COLO668 (cell line): ENCODE data around the gene MAN1B1.
A peak's percentile ranks its signal among the peaks of the same experiment; 100 is the strongest.
"Not testable (repeated sequence)": the region's sequence is repeated elsewhere in the genome, so short reads cannot be mapped to it uniquely, and the experiment has no call there.

ENCODE experiments used
- DNase-seq: peaks from one replicate; lab custom pipeline; 2025; ENCODE audit not compliant: unreplicated experiment; lab: John Stamatoyannopoulos, UW

Gene MAN1B1

DNA sequence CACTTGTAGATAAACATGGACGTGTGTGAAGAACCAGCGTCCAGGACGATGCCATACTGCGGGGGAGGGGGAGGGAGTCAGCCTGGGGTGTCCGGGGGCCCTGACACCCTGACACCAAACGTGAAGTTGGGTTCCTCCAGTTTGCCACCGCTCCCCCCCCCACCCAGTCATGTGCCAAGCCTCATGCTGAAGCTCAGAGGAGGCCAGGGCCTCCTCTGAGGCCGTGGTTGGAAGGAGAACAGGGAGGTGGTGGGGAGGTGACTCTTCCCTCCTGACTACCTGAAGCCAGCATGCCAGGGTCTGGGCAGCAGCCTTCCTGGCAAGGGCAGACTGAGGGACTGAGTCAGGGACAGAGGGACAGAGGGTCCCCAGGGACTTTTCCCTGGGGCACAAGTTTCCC is 34.5 kb upstream of the MAN1B1 start:
- DNase-seq: no peak

DNA sequence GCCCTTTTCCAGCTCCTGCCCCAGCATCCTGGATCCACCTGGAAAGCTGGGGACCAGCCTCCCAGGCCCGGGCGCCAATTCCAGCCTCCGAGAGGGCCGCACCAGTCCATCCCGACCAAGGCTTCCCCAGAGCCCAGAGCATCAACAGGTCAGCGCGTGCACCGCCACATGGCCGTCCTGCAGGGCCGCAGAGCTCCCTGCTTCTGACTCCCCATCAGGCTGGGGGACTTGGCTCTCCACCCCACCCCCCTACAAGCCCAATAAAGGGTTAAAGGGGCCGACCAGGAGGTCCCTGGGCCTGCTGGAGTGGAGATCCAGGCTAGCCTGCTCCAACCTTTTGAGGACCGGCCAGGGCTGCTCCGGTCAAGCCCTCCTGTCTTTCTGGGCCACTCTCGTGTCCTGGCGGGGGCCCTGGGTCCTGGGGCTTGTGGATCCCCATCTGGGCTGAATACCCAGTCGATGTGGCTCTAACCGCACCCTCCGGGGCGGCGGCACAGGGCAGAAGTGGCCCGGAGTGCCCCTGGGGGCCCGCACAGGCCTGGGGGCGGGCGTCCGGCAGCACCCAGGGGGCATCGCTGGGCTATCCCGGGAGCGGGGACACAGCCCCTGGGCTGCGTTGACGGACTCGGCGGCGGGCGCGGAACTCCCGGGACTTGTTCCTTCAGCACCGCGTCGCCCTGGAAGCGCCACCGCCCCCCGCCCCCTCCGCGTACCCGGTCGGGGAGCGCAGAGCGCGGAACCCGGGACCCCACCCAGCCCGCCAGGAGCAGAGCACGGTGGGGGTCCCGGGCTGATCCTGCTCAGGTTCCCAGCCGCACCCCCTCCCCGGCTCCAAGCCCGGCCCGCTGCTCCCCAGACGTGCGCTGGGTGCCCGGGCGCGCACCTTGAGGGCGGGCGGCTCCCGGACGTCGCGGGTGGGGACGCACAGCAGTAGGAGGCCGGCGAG is 33.5 kb upstream of the MAN1B1 start:
- DNase-seq: peak; percentile 69

DNA sequence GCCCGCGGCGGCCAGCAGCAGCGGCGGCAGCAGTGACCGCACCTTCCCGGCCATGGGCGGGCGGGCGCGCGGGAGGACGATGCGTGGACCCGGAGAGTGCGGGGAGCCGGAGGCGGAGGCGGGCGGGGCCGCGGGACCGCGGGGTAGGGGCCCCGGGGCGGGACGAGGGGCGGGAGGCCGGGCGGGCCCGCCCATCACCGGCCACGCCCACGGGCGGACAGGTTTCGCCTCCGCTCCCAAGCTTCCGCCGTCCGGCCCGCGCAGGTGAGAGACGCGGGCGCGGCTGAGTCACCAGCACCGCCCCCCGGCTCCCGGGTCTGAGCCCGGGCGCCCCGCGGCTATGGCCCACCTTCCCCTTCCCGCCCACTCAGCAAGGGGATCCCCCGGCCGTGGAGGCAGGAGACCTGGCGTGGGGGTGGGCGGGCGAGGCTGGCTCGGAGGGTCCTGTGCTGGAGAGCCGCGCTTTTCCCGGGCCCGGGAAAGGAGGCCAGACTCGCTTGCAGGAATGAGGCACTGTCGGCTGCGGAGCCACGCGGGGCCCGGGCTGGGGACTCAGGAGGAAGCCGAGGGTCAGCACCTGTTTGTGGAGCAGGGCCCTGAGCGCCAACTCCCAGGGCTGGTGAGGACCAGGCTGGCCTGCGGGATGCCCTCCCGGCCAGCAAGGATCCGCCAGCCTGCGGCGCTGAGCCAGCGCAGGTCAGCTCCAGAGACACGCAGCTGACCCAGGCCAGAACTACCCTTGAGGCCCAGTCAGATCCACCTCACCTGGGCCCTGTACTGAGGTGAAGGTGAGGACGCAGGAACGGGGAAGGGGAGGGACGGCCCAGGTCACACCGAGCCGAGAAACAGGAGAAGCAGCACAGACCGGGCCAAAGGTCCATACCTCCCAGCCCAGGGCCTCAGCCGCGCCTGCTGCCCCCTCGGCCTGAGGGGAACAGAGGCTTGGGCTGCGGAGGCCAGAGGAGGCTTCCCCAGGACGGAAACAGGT is 32.5 kb upstream of the MAN1B1 start, which contains the start of gene ENTPD2:
Gene ENTPD2 (minus strand): TSS at position 118 of the 988 bp plus-strand sequence. CDS start 64 bp downstream, at position 54.
- DNase-seq: peak; percentile 89

DNA sequence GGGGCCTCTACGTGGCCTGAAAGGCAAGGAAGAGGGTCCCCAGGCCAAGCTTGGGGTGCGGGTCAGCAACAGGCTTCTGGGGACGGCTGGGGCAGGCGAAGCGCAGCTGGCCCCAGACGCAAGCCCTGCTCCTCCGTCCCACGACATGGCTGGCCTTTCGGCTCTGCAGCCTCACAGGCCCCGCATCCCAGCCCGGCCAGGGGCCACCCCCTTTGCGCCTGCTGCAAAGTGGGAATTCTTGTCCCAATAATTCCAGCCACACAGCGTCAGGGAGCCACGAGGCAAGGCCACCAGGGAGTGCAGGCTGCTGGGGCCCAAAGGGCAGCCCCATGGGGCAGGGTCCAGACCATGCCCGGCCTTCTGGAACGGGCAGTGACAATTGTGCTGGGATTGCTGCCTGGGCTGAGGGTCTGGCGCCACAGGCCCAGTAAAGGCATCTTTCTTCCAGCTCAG is 31.8 kb upstream of the MAN1B1 start:
- no peak for DNase-seq

DNA sequence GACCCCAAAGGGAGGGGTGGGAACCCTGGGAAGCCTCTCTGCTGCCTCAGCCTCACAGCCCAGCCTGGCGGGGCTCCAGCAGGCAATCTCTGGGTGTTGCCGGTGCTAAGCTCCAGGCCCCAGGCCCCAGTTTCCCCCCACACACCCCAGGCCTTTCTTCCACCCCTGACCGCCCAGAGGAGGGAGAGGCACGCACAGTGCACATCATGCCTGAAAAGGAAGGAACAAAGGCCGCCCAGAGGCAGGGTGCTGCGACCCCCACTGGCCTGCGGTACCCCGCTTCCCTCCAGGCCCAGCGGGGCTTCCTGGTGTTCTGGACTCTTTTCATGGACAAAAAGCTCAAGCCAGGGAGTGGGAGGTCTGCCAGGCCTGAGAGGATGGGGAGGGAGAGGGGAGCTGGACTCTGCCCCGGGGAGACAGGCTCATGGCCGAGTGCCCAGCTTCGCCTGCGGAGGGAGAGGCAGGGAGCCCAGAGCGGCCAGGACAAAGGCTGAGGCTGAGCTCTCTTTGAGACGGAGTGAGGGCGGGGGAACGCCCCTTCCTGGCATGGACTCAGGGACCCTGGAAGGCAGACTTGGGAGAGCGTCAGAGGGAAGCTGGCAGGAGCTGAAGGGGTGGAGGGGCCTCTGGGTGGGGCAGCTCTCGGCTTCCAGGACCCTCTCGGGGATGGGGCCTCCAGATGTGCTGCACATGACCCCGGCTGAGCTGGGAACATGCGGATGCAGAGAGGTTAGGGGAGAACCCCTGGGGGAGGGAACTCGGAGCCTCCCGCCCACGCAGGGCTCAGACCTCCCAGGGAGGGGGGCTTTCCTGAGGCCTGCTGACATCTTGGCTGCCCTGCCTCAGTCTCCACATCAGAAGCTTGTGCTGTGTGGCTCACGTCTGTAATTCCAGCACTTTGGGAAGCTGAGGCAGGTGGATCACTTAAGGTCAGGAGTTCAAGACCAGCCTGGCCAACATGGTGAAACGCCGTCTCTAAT is 31.1 kb upstream of the MAN1B1 start:
- peak; percentile 42 for DNase-seq

DNA sequence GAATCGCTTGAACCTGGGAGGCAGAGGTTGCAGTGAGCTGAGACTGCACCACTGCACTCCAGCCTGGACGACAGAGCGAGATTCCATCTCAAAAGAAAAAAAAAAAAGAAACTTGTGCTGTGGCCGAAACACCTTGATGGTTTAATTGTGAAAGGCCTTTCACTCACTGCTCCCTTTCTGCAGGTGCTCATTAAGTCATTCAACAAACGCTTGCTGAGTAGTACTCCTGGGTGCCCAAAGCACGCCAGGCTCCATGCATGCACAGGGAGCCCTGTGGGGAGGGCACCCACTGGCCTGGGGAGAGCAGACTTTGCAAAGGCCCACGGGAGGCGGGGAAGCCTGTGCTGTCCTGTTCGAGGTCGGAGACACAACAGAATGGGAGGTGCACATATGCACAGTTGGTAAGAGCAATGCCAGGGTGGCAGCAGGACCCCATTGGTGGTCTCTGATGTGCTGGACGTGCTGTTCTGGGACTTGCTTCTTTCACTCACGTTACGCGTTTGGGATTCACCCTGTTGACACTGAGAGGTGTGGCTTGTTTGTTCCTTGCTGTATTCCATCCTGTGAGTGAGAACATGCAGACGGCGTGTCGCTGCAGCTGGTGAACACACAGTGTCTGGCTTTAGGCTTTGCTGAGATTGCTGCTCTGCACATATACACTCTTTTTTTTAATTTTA is 29.9 kb upstream of the MAN1B1 start:
- peak; percentile 66 for DNase-seq

DNA sequence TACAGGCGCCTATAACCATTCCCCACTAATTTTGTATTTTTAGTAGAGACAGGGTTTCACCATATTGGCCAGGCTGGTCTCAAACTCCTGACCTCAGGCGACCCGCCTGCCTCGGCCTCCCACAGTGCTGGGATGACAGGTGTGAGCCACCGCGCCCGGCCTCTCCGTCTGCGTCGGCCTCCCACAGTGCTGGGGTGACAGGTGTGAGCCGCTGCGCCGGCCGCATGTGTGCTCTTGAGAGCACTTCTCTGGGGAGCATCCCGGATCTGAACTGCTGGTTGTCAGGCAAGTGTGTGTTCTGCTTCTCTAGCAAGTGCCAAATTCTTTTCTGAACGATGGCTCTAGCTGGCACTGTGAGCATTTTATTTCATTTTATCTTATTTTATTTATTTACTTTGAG is 29.2 kb upstream of the MAN1B1 start:
- DNase-seq: peak; percentile 83

DNA sequence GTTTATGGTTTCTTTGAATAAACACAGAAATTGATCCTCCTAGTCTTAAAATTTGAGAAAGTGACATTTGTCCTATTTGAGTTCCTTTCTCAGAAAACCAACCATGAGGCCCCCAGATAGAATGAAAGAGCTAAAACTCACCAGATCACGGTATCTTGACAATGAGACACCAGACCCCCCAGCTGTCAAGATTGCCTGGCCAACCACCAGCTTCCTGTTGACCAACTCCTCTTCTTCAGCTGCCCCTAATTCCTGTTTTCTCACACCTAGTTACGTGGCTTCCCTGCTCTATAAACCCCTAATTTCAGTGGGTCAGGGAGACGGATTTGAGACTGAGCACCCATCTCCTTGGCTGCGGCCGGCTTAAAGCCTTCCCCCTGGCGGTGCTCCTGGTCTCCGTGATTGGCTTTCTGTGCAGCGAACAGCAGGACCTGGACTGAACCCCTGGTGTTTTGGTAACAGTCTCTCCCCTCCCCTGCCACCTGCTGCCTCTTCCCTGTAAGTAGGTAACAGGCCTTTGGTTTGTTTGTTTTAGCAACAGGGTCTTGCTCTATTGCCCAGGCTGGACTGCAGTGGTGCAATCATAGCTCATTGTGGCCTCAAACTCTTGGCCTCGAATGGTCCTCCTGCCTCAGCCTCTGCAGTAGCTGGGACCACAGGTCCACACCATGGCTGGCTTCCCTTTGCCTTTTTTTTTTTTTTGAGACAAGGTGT is 28.1 kb upstream of the MAN1B1 start:
- peak; percentile 48 for DNase-seq

DNA sequence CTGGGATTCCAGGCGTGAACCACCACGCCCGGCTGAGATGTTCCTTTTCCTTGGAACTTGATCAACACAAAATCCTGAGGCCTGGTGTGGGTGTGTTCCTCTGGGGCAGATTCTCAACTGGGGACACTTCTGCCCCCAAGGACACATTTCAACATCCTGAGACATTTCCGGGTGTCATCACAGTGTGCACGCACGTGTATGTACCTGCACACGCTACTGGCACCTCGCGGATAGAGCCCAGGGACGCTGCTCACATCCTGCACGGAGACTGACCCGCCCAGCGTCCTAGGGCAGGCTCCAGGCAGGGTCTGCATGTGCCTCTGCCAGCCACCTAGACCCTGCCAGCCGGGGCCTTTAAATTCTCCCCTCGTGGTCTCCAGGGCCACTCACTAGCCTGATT is 24.4 kb upstream of the MAN1B1 start:
- DNase-seq: no peak

DNA sequence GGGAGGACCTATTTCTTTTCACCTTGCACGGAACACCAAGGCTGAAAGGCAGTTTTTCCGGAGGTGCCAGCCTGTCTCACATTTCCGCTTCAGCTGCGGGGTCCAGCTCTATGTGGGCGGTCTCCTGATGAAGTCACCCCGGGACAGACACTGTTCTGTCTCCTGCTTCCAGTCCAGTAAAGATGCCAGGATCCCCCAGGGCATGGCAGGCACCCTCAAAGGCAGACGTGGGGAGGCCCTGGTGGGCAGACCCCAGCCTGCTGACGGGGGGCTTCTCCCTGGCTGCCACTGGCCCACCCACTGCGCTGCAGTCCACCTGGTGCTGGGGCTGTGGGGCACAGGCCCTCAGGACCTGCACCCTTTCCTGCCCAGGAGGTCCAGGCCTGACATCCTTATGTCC is 24.0 kb upstream of the MAN1B1 start:
- DNase-seq: not testable (repeated sequence)

DNA sequence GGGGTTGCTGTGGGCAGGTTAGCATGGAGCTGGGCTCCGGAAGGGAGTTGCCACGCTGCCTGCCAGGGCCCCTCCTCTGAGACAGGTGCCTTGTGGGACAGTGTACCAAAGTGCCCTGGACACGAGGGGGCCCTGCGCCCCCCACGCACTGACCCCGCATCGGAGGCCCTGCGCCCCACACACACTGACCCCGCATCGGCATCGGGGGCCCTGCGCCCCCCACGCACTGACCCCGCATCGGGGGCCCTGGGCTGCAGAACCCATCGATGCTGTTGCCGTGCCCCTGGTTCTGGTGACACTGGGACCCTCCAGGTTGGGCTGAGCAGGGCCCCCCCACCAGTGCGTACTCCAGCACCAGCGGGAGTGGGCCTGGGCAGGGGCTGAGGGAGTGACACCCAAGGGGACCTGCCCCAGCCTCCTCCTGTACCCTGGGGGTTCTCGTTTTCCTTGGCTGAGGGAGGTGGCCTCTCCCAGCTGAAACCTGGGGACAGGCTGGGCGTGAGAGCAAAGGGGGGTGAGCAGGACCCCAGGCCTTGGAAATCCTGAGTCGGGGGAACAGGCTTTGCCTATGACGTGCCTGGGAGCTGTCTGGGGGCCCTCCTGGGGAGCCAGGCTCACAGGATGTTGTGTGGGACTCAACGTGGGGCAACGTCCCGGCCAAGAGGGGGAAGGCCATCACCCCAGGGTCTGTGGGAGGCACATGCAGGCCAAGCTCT is 23.3 kb upstream of the MAN1B1 start:
- no peak for DNase-seq

DNA sequence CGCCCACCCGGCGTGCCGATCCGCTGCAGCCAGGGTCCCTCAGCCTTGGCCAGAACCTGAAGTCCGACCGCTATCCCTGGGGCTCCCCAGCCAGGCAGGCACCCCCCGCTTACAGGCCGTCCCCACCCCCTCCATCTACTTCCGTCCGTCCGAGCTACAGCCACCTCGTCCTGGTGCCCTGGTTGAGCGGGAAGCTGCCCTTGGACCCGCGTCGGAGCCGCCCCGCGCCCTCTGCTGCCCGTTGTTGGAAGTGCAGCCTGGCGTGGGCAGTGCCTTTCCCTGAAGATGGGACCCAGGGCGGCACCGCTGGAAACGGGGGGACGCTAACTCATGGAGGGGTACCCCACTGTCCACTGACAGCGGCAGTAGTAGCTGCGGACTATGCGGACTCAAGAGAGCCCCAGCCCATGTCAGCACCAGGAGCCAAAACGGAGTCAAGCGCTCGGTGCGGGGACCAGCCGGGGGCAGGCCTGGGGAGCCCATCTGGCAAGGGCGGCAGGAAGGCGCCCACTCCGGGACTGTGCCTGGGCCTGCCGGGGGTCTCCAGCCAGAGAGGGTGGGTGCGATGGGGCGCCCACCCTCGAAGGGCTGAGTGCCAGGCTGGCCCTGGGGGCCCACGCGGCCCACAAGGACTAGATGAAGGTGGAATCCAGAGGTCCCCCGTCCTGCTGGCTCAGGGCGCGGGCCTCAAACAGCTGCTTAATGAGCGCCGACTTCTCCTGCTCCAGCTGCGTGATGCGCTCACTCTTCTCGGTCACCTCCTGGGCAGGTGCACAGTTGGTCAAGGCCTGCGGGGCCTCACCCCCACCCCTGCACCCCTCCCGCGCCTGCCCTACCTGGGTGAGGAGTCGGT is 22.5 kb upstream of the MAN1B1 start:
- DNase-seq: peak; percentile 58

DNA sequence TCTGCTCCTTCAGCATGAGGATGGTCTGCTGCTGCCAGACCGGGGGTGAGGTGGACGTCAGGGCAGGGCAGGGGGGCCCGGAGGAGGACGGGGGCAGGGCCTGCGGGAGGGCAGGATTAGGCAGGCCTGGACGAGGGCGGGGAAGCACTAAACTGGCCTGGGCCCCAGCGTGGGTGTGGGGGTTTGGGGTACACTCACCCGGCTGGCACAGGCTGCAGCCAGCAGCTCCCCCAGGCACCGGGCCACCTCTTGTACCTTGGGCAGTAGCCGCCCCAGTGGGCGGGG is 22.0 kb upstream of the MAN1B1 start:
- DNase-seq: no peak

DNA sequence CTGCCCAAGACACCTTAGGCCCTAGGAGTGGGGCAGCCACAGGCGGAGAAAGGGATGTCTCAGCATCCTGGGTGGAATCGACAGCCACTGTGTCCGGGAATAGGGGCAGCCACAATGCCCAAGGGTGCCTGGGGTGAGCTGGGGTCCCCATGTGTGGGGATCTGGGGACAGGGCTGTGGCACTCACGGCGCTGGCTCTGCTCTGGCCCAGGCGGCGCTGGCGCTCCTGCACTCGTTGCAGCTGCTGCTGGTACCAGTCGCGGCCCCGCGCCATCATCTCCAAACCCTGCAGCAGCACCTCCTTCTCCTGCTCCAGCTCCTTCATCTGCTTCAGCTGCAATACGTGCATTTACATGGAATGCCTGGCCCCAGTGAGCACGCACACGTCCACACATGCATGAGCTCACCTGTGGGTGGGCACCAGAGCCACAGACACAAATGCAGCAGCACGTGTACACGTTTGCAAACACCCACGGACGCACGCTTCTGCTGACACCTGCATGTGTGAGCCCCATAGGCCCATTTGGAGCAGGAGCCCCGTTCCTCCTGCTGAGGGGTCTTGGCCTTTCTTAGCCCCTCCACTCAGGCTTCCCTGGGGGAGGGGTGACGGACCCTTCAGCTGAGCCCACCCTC is 21.3 kb upstream of the MAN1B1 start:
- DNase-seq: no peak

DNA sequence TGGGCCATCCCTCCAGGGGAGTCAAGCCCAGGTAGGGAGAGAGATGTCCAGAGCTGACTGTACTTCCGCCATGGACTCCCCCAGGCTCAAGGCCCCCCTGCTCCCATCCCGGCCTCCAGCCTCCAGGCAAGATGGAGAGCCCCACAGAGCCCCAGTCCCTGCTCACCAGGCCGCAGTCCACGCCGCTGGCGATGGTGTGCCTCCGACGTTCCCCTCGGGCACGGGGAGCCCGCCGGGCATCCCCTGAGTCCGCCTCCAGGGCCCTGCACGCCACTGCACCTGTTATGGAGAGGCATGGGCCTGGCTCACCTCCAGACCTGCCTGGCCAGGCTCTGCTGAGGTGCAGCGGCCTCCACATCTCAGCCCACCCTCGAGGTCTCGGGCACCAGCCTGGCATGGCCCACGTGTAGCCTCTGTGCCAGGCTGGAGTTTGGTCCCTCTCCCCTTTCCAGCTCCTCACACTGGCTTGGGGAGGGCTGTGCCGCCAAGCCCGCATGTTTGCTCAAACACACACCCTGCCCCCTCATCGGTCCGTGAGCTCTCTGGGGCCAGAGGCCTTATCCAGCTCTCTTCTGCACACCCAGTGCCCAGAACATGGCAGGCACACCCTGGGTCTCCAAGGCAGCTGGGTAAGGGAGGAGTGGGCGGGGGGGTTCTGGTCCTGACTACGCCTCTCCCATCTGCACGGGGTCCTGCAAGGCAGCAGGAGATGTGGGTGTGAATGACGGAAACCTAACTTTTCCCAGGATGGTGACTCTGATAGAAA is 20.5 kb upstream of the MAN1B1 start:
- no peak for DNase-seq

DNA sequence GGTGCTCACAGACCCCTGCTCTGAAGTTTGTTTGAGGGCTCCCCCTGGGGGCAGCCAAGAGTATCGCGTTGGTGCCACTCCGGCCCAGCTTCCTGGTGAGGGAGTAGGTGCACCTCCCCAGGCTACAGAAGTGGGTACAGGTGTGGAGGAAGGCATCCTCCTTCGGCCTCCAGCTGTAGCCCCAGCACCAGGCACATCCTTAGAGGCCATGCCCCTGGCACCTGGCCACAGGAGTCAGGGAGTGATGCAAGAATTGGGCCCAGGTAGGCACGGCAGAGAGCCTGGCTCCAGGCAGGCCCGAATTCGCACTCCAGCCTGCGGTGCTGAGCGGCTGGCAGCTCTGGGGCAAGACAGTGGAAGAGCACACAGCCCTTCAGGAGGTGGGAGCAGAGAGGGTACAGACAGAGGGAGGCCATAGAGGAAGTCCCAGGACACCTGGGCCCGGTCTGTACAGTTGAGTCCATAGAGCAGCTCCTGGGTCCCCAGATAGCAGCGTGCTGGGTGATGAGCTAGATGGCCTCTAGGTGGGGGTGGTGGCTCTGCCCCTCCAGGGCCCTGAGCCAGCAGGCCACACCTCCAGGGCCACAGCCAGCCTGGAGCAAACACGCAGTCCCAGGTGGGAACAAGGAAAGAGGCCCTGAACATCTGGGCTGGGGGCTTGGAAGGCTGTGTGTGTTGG is 18.8 kb upstream of the MAN1B1 start:
- peak; percentile 91 for DNase-seq
